Endothelial cell of umbilical vein (primary cell): ENCODE results near the gene FAM216A. TPM values are rescaled to one million over a fixed set of nuclear protein-coding genes. Genes with fewer than 3 reads are reported as not detected.

Experiments used
- BruUV-seq: library from RNA; stranded (reverse); fragments of 400-500 nt; replicated peaks from 2 replicates; lab custom pipeline; 2021; lab: Mats Ljungman, UMichigan
- CTCF ChIA-PET: fragments of 300-600, 350-600 bp; sonication (Branson Sonifier 250); formaldehyde crosslinking; loops from one replicate; lab custom pipeline; 2021; ENCODE audit warnings: antibody characterized with exemption, inconsistent platforms; lab: Charles Lee
- POLR2A ChIA-PET: fragments of 300-600, 350-600 bp; sonication (Branson Sonifier 250); formaldehyde crosslinking; loops from one replicate; lab custom pipeline; 2021; ENCODE audit warnings: antibody characterized with exemption, inconsistent platforms; lab: Charles Lee
- DNase-seq: peaks from one replicate; pipeline ENCODE4 v3.0.0-alpha.2; 2011; ENCODE audit warnings: low read depth, low spot score
- FAIRE-seq: peaks from 2 replicates; lab custom pipeline; 2011; peaks lifted over from hg19 to GRCh38; lab: Jason Lieb, UNC
- H2AFZ ChIP-seq: 2 replicates; pipeline ENCODE4 v1.6.0; 2012; ENCODE audit warnings: low read depth, low read length, control low read depth, inconsistent platforms
- H3K27ac ChIP-seq: 2 replicates; pipeline ENCODE4 v1.5.1; 2011; ENCODE audit warnings: low read depth, mild to moderate bottlenecking, control low read depth, low read length, moderate library complexity; ENCODE audit not compliant: insufficient read depth
- H3K27me3 ChIP-seq, 2 experiments: 2 replicates each; pipeline versions ENCODE4 v1.6.0 to v1.6.1; 2011; ENCODE audit warnings: low read length in 2 of 2, mixed read lengths in 1 of 2; ENCODE audit not compliant: control insufficient read depth in 2 of 2, insufficient read depth in 2 of 2
- H3K36me3 ChIP-seq, 2 experiments: 2 replicates in 1 of 2; 3 replicates in 1 of 2; pipeline ENCODE4 v1.5.1; 2011; ENCODE audit warnings: low read length in 2 of 2, mild to moderate bottlenecking in 1 of 2, moderate library complexity in 1 of 2; ENCODE audit not compliant: control insufficient read depth in 2 of 2, insufficient read depth in 2 of 2; ENCODE audit errors: extremely low read depth in 1 of 2
- H3K4me1 ChIP-seq: 3 replicates; pipeline ENCODE4 v1.5.1; 2011; ENCODE audit warnings: mild to moderate bottlenecking, low read length; ENCODE audit not compliant: control insufficient read depth, insufficient read depth; ENCODE audit errors: extremely low read depth
- H3K4me2 ChIP-seq: 2 replicates; pipeline ENCODE4 v1.6.1; 2011; ENCODE audit warnings: low read length, control low read depth, mixed read lengths; ENCODE audit not compliant: insufficient read depth
- H3K4me3 ChIP-seq, 3 experiments: fragments of 200-600 bp in 1 of 3; sonication (generic), shearing (Covaris generic) in 1 of 3; replicated peaks in 1 of 3; 2 replicates each; pipeline ENCODE4 v1.5.1; 2011 to 2016; ENCODE audit warnings: control low read depth in 3 of 3, low read length in 3 of 3, mild to moderate bottlenecking in 2 of 3, inconsistent platforms in 1 of 3, low read depth in 1 of 3, moderate library complexity in 1 of 3; ENCODE audit not compliant: insufficient read depth in 1 of 3
- H3K79me2 ChIP-seq: 2 replicates; pipeline ENCODE4 v1.6.0; 2012; ENCODE audit warnings: low read length, inconsistent platforms; ENCODE audit not compliant: control insufficient read depth, insufficient read depth
- H3K9ac ChIP-seq: replicated peaks from 2 replicates; pipeline ENCODE3; 2011; ENCODE audit warnings: low read length, control low read depth; ENCODE audit not compliant: insufficient read depth; ENCODE audit errors: extremely low read depth
- H3K9me1 ChIP-seq: replicated peaks from 3 replicates; pipeline ENCODE4 v1.6.0; 2011; ENCODE audit warnings: mild to moderate bottlenecking, low read length; ENCODE audit not compliant: control insufficient read depth, insufficient read depth; ENCODE audit errors: extremely low read depth
- H3K9me3 ChIP-seq: replicated peaks from 2 replicates; pipeline ENCODE4 v1.5.1; 2012; ENCODE audit warnings: low read length, inconsistent platforms; ENCODE audit not compliant: control insufficient read depth, insufficient read depth
- H4K20me1 ChIP-seq: replicated peaks from 2 replicates; pipeline ENCODE3; 2011; ENCODE audit warnings: mild to moderate bottlenecking, low read length; ENCODE audit not compliant: control insufficient read depth, insufficient read depth; ENCODE audit errors: extremely low read depth
- CTCF ChIP-seq, 2 donors: IDR thresholded peaks; 1 replicate in 1 of 2; 2 replicates in 1 of 2; pipeline ENCODE4 v1.5.1; 2011; ENCODE audit warnings: low read length in 2 of 2, mild to moderate bottlenecking in 2 of 2, moderate library complexity in 2 of 2, control low read depth in 1 of 2, inconsistent platforms in 1 of 2, low read depth in 1 of 2; ENCODE audit not compliant: insufficient read depth in 1 of 2; ENCODE audit errors: extremely low read depth in 1 of 2
- EZH2 ChIP-seq: IDR thresholded peaks from 2 replicates; pipeline ENCODE4 v1.6.1; 2012; ENCODE audit warnings: borderline replicate concordance, low read depth, mild to moderate bottlenecking, moderate library complexity, low read length, inconsistent platforms; ENCODE audit not compliant: severe bottlenecking
- FOS ChIP-seq: IDR thresholded peaks from 2 replicates; pipeline ENCODE4 v1.6.1; 2011; ENCODE audit warnings: mild to moderate bottlenecking, low read length, moderate library complexity, borderline replicate concordance; ENCODE audit not compliant: insufficient read depth
- GATA2 ChIP-seq: IDR thresholded peaks from 2 replicates; pipeline ENCODE4 v1.7.0; 2011; ENCODE audit warnings: low read depth, mild to moderate bottlenecking, moderate library complexity, mixed read lengths, low read length; ENCODE audit not compliant: insufficient read length, insufficient read depth
- JUN ChIP-seq: IDR thresholded peaks from 2 replicates; pipeline ENCODE4 v1.6.1; 2011; ENCODE audit warnings: borderline replicate concordance, low read depth; ENCODE audit not compliant: insufficient read length, insufficient read depth
- MAX ChIP-seq: IDR thresholded peaks from 2 replicates; pipeline ENCODE4 v1.6.1; 2011; ENCODE audit not compliant: insufficient read depth, insufficient read length
- MYC ChIP-seq: IDR thresholded peaks from one replicate; pipeline ENCODE4 v1.6.1; 2011; ENCODE audit warnings: mild to moderate bottlenecking, low read depth, low read length
- POLR2A ChIP-seq: IDR thresholded peaks from 2 replicates; pipeline ENCODE4 v1.6.1; 2012; ENCODE audit warnings: low read depth, mild to moderate bottlenecking, control low read depth, low read length
- POLR2AphosphoS5 ChIP-seq: IDR thresholded peaks from 2 replicates; pipeline ENCODE4 v1.6.1; 2012; ENCODE audit warnings: low read depth, mild to moderate bottlenecking, control low read depth, low read length, moderate library complexity; ENCODE audit not compliant: insufficient read depth
- dilution Hi-C: fragments of 300-500 bp; cut with MboI; formaldehyde crosslinking; loops from one replicate; pipeline ENCODE4 v1.15.0; 2019; ENCODE audit warnings: low sequenced_read_pairs; ENCODE audit not compliant: extremely low pct_ligation_motif_present
- intact Hi-C: fragments of 100-400 bp; cut with micrococcal nuclease; formaldehyde crosslinking; loops from one replicate; pipeline ENCODE4 v1.10.0; 2022
- polyA plus RNA-seq, 4 experiments: library from polyadenylated mRNA; depleted of rRNA in 3 of 4; stranded (reverse) in 3 of 4; unstranded in 1 of 4; fragments of >200 nt; gene quantifications; 2 replicates each; pipeline versions ENCODE4 v1.2.1 to v1.2.3, GENCODE V29; 2011 to 2012; ENCODE audit warnings: missing spikeins in 1 of 4
- total RNA-seq: library from RNA; stranded (reverse); gene quantifications from 2 replicates; pipeline ENCODE4 v1.2.3, GENCODE V29; 2021

Gene FAM216A
- total and polyA plus RNA-seq, 2 donors (not counting 3 experiments of a cell fraction or from before 2014, with no cell fraction given): 11.6 to 11.7 TPM

- Histone ChIP-seq H3K4me2 (no peak overlapping the region), H2AFZ (no peak overlapping the region), H3K9me1 (no peaks in the 10 kb centered on the region), H3K4me1 (peaks cover 13% of the 10 kb centered on the region), H3K9me3 (no peaks in the 10 kb centered on the region), H3K9ac (no peak overlapping the region), H3K36me3 (peaks cover 4 to 9% of the 10 kb centered on the region in 2 experiments), H3K27ac (no peak overlapping the region), H3K27me3 (no peaks in the 10 kb centered on the region), H4K20me1 (peaks cover 2% of the 10 kb centered on the region), H3K4me3 (no peak overlapping the region), H3K79me2 (peaks cover 49% of the 10 kb centered on the region)
- CTCF ChIA-PET: interaction anchor here (1.2 to 5.1 kb wide), 3 partner anchors 30 to 102 kb away, joined by 3 to 40 read pairs (median 13); partner anchors contain the start of genes ARPC3, FAM216A and GPN3
- no peak for TF ChIP-seq JUN
- no peak for TF ChIP-seq EZH2
- TF ChIP-seq MYC: no peak
- no peak for TF ChIP-seq MAX
- no peak for TF ChIP-seq POLR2A
- dilution Hi-C loops (no loop called here), intact Hi-C loops (no loop called here)
- BruUV-seq: no TSS peak
- no peak for FAIRE-seq
- no peak for DNase-seq
- POLR2A ChIA-PET: no interaction called here
Observed at GRCh38 chr12:110498984-110499706, 30.5 kb downstream of the FAM216A start.

GRCh38 chr12:110501399-110501751, 32.7 kb downstream of the FAM216A start:
- Histone ChIP-seq H3K9me1 (no peaks in the 10 kb centered on the region), H3K9me3 (no peaks in the 10 kb centered on the region), H3K9ac (peak overlapping the region; percentile 82), H3K4me3 (peak overlapping the region; percentile 58 to 94 (median 80)), H2AFZ (peak overlapping the region; percentile 38), H3K4me2 (peak overlapping the region; percentile 70), H3K27me3 (no peaks in the 10 kb centered on the region), H3K36me3 (peaks cover 0 to 5% of the 10 kb centered on the region in 2 experiments), H4K20me1 (peaks cover 2% of the 10 kb centered on the region), H3K4me1 (peaks cover 13% of the 10 kb centered on the region), H3K79me2 (peaks cover 44% of the 10 kb centered on the region), H3K27ac (peak overlapping the region; percentile 68)
- DNase-seq (peak; percentile 51), FAIRE-seq (no peak)
- ChIA-PET CTCF (interaction anchor here (1.3 to 5.1 kb wide), 4 partner anchors 33 to 386 kb away, joined by 3 to 40 read pairs (median 10); partner anchors contain the start of genes FAM216A, GPN3 and TCTN1), POLR2A (no interaction called here)
- intact Hi-C loops: loop anchor here (1.0 to 5.0 kb wide), 3 partner anchors 44 to 241 kb away; partner anchors contain the start of gene PPP1CC
- TF ChIP-seq FOS (no peak), MYC (no peak), EZH2 (no peak), POLR2A (no peak), MAX (no peak), GATA2 (no peak), POLR2AphosphoS5 (no peak), JUN (no peak), CTCF (IDR thresholded peaks at IDR 0.05; ENCODE audit: extremely low read depth in 1 of 2, insufficient read depth in 1 of 2, low read depth in 1 of 2, low read length in 2 of 2) (no peak)
- dilution Hi-C loops: no loop called here
- BruUV-seq: TSS peak; percentile 38
